OCI-LY7 (cell line): ENCODE measurements around the gene CAPN10. TPM values are rescaled to one million over a fixed set of nuclear protein-coding genes. Genes with fewer than 3 reads are reported as not detected.

Experiments
- BruUV-seq: library from RNA; stranded (reverse); fragments of 400-500 nt; replicated peaks from 2 replicates; lab custom pipeline; 2021; lab: Mats Ljungman, UMichigan
- CTCF ChIA-PET: fragments of 300-600 bp; sonication (Branson Sonifier 250); formaldehyde crosslinking; loops from one replicate; lab custom pipeline; 2022; ENCODE audit warnings: antibody characterized with exemption; ENCODE audit not compliant: unreplicated experiment; lab: Charles Lee
- POLR2A ChIA-PET: fragments of 300-600 bp; sonication (Branson Sonifier 250); formaldehyde crosslinking; loops from one replicate; lab custom pipeline; 2022; ENCODE audit warnings: antibody characterized with exemption; lab: Charles Lee
- DNase-seq: peaks from one replicate; pipeline ENCODE4 v3.0.0-alpha.2; 2015; ENCODE audit warnings: low spot score
- H2AFZ ChIP-seq: fragments of 200-600 bp; sonication (generic), shearing (Covaris generic); 2 replicates; pipeline ENCODE4 v1.6.1; 2014; ENCODE audit warnings: mild to moderate bottlenecking, antibody characterized with exemption, low read length, moderate library complexity
- H3K27ac ChIP-seq: fragments of 200-600 bp; sonication (generic); 2 replicates; pipeline ENCODE4 v1.5.1; 2014; ENCODE audit warnings: mixed run types, low read depth, mild to moderate bottlenecking, moderate library complexity, low read length, inconsistent platforms; ENCODE audit not compliant: poor library complexity, severe bottlenecking
- H3K36me3 ChIP-seq: fragments of 200-600 bp; sonication (generic); 2 replicates; pipeline ENCODE4 v1.6.1; 2014; ENCODE audit warnings: mild to moderate bottlenecking, antibody characterized with exemption, low read length, moderate library complexity, mixed read lengths; ENCODE audit not compliant: insufficient read depth
- H3K4me1 ChIP-seq: fragments of 200-600 bp; sonication (generic); 2 replicates; pipeline ENCODE4 v1.5.1; 2014; ENCODE audit warnings: mild to moderate bottlenecking, low read length; ENCODE audit not compliant: insufficient read depth, poor library complexity, severe bottlenecking
- H3K4me2 ChIP-seq: fragments of 200-600 bp; sonication (generic); 2 replicates; pipeline ENCODE4 v1.6.1; 2014; ENCODE audit warnings: mild to moderate bottlenecking, low read length
- H3K4me3 ChIP-seq: fragments of 200-600 bp; sonication (generic); 2 replicates; pipeline ENCODE4 v1.5.1; 2014; ENCODE audit warnings: mild to moderate bottlenecking, low read depth, low read length; ENCODE audit not compliant: poor library complexity, severe bottlenecking
- H3K79me2 ChIP-seq: fragments of 200-600 bp; sonication (generic); 2 replicates; pipeline ENCODE4 v1.6.1; 2016; ENCODE audit warnings: low read depth, mild to moderate bottlenecking, low read length, moderate library complexity, mixed read lengths; ENCODE audit not compliant: insufficient read depth
- H3K9me2 ChIP-seq: fragments of 200-600 bp; sonication (generic); 2 replicates; pipeline ENCODE4 v1.6.1; 2016; ENCODE audit warnings: mild to moderate bottlenecking, low read length, mixed read lengths; ENCODE audit not compliant: insufficient read depth
- H3K9me3 ChIP-seq: fragments of 200-600 bp; sonication (generic); 2 replicates; pipeline ENCODE4 v1.6.1; 2014; ENCODE audit warnings: mild to moderate bottlenecking, mixed run types, low read length, mixed read lengths
- H4K20me1 ChIP-seq: fragments of 200-600 bp; sonication (generic); 2 replicates; pipeline ENCODE4 v1.6.1; 2014; ENCODE audit warnings: mild to moderate bottlenecking, antibody characterized with exemption, low read length, moderate library complexity, mixed read lengths; ENCODE audit not compliant: insufficient read depth
- EZH2phosphoT487 ChIP-seq: fragments of 200-600 bp; sonication (generic); IDR thresholded peaks from 2 replicates; pipeline ENCODE4 v1.6.1; 2018; ENCODE audit warnings: low read depth, borderline replicate concordance, mild to moderate bottlenecking, mixed run types, antibody characterized with exemption, low read length, moderate library complexity, mixed read lengths
- intact Hi-C: fragments of 100-400 bp; cut with micrococcal nuclease; formaldehyde crosslinking; loops from one replicate; pipeline ENCODE4 v1.10.0; 2022; ENCODE audit not compliant: unreplicated experiment
- total RNA-seq, 2 experiments: library from RNA; depleted of rRNA in 1 of 2; stranded (reverse); fragments of >200 nt in 1 of 2; shearing (Covaris generic) in 1 of 2; gene quantifications; 2 replicates each; pipeline ENCODE4 v1.2.3, GENCODE V29; 2014 to 2022
- TF ChIP-seq, protein P1 (sequence below): fragments of 200-600 bp; sonication (generic); conservative IDR thresholded peaks from 2 replicates; pipeline ENCODE4 v1.5.1; 2014; ENCODE audit warnings: mild to moderate bottlenecking, antibody characterized with exemption, low read length, moderate library complexity, mixed read lengths

The CAPN10 gene
- total RNA-seq, 2 experiments from 2014 or later, result 70.6 to 78.1 TPM

DNA sequence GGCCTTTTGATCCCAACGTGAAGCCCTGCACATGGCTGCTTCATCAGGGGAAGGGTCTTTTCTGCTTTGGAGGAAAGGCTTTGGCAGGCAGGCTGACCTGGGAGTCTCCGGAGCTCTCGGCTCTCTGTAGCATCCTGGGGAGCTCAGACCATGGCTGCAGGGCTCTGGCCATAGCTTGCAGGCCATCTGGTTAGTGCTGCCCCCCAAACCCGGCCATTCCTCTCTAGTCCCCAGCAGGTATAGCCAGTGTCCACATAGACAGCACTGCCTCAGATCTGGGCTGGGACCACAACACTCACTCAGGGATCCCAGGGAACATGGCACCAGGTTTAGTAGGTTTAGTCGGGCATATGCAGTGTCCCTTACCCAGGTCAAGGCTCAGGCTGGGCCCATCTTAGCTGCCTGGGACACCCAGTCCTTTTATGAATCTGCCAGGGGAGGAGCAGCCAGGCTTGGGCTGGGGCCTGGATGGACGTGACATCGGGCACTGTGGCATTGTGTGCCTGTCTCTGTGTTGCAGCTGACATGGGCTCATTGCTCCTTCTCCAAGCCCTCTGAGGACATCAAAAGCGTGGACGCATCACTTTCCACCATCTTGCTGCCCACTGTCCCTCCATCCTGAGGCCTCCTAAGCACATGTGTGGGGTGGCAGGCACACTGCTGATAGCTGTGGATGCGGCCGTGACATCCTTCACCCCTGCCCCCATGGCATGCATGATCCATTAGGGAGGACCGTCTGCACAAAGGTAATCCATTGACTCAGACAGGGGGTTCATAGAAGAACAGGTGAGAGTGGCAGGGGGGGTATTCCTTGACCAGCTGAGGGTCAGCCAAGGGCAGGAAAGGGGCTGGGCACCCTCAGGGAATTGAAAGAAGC lies 19.6 kb downstream of the CAPN10 start:
- DNase-seq, result no peak
- TF ChIP-seq EZH2phosphoT487, result no peak
- TF ChIP-seq, protein P1, sequence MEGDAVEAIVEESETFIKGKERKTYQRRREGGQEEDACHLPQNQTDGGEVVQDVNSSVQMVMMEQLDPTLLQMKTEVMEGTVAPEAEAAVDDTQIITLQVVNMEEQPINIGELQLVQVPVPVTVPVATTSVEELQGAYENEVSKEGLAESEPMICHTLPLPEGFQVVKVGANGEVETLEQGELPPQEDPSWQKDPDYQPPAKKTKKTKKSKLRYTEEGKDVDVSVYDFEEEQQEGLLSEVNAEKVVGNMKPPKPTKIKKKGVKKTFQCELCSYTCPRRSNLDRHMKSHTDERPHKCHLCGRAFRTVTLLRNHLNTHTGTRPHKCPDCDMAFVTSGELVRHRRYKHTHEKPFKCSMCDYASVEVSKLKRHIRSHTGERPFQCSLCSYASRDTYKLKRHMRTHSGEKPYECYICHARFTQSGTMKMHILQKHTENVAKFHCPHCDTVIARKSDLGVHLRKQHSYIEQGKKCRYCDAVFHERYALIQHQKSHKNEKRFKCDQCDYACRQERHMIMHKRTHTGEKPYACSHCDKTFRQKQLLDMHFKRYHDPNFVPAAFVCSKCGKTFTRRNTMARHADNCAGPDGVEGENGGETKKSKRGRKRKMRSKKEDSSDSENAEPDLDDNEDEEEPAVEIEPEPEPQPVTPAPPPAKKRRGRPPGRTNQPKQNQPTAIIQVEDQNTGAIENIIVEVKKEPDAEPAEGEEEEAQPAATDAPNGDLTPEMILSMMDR, result no peak
- H2AFZ ChIP-seq, result no peak overlapping the region
- H3K9me2 ChIP-seq, result no peaks in the 10 kb centered on the region
- no peak overlapping the region for H3K4me3 ChIP-seq
- H3K79me2 ChIP-seq, result no peaks in the 10 kb centered on the region
- no peaks in the 10 kb centered on the region for H3K9me3 ChIP-seq
- no peaks in the 10 kb centered on the region for H3K36me3 ChIP-seq
- no peak overlapping the region for H3K4me2 ChIP-seq
- intact Hi-C loops, result no loop called here
- no peaks in the 10 kb centered on the region for H3K4me1 ChIP-seq
- H4K20me1 ChIP-seq, result no peaks in the 10 kb centered on the region
- no peak overlapping the region for H3K27ac ChIP-seq
- no TSS peak for BruUV-seq
- ChIA-PET CTCF (no interaction called here), POLR2A (no interaction called here)

DNA sequence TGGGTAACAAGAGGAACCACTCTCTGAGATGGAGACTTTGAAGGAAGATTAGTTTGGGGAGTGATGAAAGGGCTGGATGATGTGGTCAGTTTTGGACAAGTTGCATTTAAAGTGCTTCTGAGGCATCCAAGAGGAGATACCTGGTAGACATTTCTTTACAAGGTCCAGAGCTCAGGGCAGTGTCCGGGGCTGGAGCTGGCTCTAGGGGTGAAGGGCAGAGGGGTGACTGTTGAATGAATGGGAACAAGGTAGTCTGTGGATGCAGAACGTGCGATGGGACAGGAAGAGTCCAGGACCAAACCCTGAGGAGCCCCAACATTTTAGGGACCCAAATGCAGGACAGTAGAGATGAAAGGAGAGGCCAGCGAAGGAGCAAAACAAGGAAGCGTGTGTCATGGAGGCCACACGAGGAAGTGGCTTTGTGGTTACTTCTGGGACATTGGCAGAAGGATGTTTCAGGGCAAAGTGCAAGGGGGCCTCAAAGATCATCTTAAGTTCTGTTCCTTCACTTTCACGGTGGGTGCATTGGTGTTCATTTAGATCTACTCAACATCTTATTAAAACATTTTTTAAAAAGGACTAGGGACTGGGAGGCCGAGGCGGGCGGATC lies 25.2 kb downstream of the CAPN10 start:
- H3K9me2 ChIP-seq, result no peaks in the 10 kb centered on the region
- no peaks in the 10 kb centered on the region for H3K4me1 ChIP-seq
- no peak overlapping the region for H3K4me3 ChIP-seq
- no peaks in the 10 kb centered on the region for H3K36me3 ChIP-seq
- no peak overlapping the region for H3K27ac ChIP-seq
- ChIA-PET POLR2A (interaction anchor here (0.6 kb wide), 1 partner anchor 1150 kb away, joined by 3 read pairs; no protein-coding TSS in a partner anchor), CTCF (no interaction called here)
- DNase-seq, result no peak
- BruUV-seq, result no TSS peak
- no peak overlapping the region for H3K4me2 ChIP-seq
- no peaks in the 10 kb centered on the region for H3K79me2 ChIP-seq
- H2AFZ ChIP-seq, result no peak overlapping the region
- H3K9me3 ChIP-seq, result no peaks in the 10 kb centered on the region
- H4K20me1 ChIP-seq, result no peaks in the 10 kb centered on the region
- intact Hi-C loops, result no loop called here
- TF ChIP-seq, protein P1, result no peak
- TF ChIP-seq EZH2phosphoT487, result no peak
